ENCODE data around the gene NFATC2IP. TPM values are rescaled to one million over a fixed set of nuclear protein-coding genes. Genes with fewer than 3 reads are reported as not detected.

Gene NFATC2IP
- total and polyA plus RNA-seq, 9 of the 15 experiments (the other 6 are each of a cell fraction or from before 2014, with no cell fraction given): 15.6 to 106 (median 46.9) TPM

DNA sequence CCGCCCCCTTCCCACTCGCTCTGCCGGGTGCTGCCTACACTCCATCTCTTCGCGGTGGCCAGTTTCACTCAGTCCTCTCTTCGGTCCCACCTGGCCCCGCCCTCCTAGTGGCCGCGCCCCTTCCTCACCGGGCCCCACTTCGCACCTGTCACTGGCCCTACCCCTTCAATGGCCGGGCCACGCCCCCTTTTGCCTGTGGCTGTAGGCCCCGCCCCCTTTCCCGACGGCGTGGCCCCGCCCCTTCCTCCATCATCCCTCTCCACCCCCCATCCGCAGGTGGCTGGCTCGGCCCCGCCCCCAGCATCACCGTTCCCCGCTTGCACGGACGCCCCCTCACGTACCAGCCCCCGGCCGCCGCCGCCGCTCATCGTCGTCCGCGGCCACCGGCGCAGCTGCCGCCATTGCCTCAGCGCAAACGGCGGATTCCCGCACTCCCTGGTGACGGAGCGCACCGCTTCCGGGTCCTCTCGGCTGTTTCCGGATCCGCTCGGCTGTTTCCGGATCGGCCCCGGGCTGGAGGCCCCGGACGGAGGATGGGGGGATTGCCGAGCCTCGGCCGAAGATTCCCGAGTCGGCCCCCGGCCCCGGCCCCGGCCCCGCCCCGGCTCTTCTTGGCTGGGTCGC lies 25.9 kb upstream of the NFATC2IP start, which contains the start of gene RABEP2 (continued):
- TF ChIP-seq MYBL2 (IDR thresholded peaks at IDR 0.05; ENCODE audit: low read depth): no peak
- no peak for TF ChIP-seq MYBL2 (CRISPR knock-in tag; IDR thresholded peaks at IDR 0.05; ENCODE audit: borderline replicate concordance)
- TF ChIP-seq IRF2 (CRISPR knock-in tag; IDR thresholded peaks at IDR 0.05): no peak
- TF ChIP-seq, protein P1, sequence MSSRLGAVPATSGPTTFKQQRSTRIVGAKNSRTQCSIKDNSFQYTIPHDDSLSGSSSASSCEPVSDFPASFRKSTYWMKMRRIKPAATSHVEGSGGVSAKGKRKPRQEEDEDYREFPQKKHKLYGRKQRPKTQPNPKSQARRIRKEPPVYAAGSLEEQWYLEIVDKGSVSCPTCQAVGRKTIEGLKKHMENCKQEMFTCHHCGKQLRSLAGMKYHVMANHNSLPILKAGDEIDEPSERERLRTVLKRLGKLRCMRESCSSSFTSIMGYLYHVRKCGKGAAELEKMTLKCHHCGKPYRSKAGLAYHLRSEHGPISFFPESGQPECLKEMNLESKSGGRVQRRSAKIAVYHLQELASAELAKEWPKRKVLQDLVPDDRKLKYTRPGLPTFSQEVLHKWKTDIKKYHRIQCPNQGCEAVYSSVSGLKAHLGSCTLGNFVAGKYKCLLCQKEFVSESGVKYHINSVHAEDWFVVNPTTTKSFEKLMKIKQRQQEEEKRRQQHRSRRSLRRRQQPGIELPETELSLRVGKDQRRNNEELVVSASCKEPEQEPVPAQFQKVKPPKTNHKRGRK (tag; IDR thresholded peaks at IDR 0.05): no peak
- no peak for TF ChIP-seq MCM2 (IDR thresholded peaks at IDR 0.05; ENCODE audit: low read depth)
- TF ChIP-seq GMEB1 (CRISPR knock-in tag; IDR thresholded peaks at IDR 0.05): 0 out of 2 replicates have a peak, but pooled peaks have one; percentile 29
- TF ChIP-seq NR2C1 (IDR thresholded peaks at IDR 0.05): no peak
- TF ChIP-seq NR2C1 (tag; IDR thresholded peaks at IDR 0.05): no peak
- no peak for TF ChIP-seq KLF6 (CRISPR knock-in tag; IDR thresholded peaks at IDR 0.05; ENCODE audit: borderline replicate concordance)
- TF ChIP-seq POLR2AphosphoS5 (IDR thresholded peaks at IDR 0.05; ENCODE audit: control insufficient read depth, insufficient read depth, low read depth, low read length): no peak
- TF ChIP-seq RBFOX2 (IDR thresholded peaks at IDR 0.05; ENCODE audit: low read depth, low read length): no peak
- no peak for TF ChIP-seq ZNF589 (CRISPR knock-in tag; IDR thresholded peaks at IDR 0.05; ENCODE audit: low read depth)
- TF ChIP-seq MYNN (IDR thresholded peaks at IDR 0.05): no peak
- TF ChIP-seq MYNN (CRISPR knock-in tag; IDR thresholded peaks at IDR 0.05): no peak
- no peak for TF ChIP-seq SIX5 (IDR thresholded peaks at IDR 0.05; ENCODE audit: borderline replicate concordance in 1 of 2, insufficient read depth in 1 of 2, low read depth in 1 of 2, low read length in 2 of 2)
- TF ChIP-seq ZNF592 (IDR thresholded peaks at IDR 0.05): no peak
- no peak for TF ChIP-seq ZNF507 (tag; conservative IDR thresholded peaks at IDR 0.05)
- TF ChIP-seq ATF1 (CRISPR knock-in tag; IDR thresholded peaks at IDR 0.05): no peak
- TF ChIP-seq ATF1 (tag; IDR thresholded peaks at IDR 0.05): peak; percentile 43; the same call in 1 of the 2 replicates
- no peak for TF ChIP-seq NCOA1 (IDR thresholded peaks at IDR 0.05; ENCODE audit: low read depth)
- TF ChIP-seq SMAD4 (CRISPR knock-in tag; conservative IDR thresholded peaks at IDR 0.05): no peak

Data from K562 (cell line).